IPS DF 4.7 (cell line): ENCODE measurements around the gene HORMAD2.
"Not testable (repeated sequence)": the region's sequence is repeated elsewhere in the genome, so short reads cannot be mapped to it uniquely, and the experiment has no call there.

Experiments used
- DNase-seq: peaks from one replicate; pipeline ENCODE4 v3.0.0-alpha.2; 2013; ENCODE audit warnings: low spot score; ENCODE audit errors: extremely low read depth

HORMAD2 gene

DNA sequence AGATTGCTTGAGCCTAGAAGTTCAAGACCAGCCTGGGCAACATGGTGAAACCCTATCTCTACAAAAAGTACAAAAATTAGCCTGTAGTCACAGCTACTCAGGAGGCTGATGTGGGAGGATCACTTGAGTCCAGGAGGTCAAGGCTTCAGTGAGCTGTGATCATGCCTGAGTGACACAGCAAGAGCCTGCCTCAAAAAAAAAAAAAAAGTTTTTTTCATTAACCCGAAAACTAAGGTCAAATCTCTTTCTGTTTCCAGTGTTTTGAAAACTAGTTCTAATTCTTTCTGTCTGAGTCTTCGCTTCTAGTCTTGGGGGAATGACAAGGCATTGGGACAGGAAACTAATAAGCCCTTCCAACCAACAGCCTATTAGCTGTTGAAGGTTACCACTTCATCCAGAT lies 108.6 kb downstream of the HORMAD2 start:
- DNase-seq: no peak

DNA sequence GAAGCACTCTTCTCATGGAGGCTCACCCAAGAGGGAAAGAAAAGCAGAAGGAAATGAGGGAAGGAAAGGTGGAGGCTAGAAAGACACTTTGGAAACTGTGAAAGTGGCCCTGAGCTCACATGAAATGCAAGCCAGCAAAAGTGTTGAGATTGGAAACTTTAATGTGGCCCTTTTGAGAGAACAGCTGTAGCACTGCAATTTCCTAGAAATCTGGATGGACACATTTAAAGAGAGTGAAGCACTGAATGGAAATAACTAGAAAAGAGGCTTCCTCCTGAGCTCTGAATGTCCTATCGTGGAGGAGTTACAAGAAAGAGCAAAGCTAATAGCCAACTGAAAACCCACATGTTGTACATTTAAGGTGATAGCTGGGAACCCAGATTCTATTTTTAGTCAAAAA lies 110.3 kb downstream of the HORMAD2 start:
- DNase-seq: no peak

DNA sequence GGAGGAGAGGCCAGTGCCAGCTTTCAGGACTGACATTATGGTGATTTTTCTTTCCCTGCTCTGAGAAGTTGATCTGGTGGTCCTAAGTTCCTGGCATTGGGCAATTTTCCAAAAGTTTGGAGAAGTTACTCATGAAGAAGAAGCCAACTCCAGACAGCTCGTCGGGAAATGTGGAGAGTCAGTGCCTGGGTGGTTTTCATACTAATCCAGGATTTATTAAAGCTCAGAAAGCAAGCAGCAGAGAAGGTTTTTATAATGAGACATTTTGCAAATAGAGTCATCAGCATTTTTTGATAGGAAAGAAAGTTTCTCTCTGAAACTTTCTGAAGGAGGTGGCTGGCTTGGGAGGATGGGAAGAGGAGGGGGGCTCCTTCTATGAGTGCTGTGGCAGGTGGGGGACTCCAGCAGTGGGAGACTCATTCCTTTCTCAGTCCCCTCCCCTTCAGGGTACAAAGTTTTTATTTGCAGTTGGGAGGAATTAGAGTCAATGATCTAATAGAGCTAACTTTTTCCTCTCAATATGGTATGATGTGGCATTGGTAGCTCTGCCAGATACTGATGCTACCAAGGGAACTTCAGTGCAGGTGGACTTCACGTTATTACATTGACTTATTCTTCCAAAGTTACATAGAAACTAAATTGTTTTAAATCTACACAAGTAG lies 110.9 kb downstream of the HORMAD2 start:
- no peak for DNase-seq

DNA sequence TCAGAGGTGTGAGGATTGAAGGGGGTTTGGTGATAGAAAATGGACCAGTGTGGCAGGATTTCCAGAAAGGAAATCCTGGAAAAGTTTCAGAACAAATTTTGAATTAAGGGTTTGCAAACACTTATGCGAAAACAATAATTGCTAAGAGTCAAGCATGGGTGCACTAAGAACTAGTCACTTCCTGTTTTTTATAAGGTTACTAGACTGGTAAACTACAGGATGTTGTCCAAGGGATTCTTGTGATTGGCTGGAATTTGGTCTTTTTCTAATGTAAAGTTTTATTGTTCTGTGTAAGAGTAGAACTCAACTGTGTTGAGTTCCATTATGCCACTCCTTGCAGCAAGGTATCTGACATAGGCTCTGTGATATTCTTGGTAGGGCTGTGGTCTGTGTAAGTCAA lies 112.2 kb downstream of the HORMAD2 start:
- DNase-seq: no peak

DNA sequence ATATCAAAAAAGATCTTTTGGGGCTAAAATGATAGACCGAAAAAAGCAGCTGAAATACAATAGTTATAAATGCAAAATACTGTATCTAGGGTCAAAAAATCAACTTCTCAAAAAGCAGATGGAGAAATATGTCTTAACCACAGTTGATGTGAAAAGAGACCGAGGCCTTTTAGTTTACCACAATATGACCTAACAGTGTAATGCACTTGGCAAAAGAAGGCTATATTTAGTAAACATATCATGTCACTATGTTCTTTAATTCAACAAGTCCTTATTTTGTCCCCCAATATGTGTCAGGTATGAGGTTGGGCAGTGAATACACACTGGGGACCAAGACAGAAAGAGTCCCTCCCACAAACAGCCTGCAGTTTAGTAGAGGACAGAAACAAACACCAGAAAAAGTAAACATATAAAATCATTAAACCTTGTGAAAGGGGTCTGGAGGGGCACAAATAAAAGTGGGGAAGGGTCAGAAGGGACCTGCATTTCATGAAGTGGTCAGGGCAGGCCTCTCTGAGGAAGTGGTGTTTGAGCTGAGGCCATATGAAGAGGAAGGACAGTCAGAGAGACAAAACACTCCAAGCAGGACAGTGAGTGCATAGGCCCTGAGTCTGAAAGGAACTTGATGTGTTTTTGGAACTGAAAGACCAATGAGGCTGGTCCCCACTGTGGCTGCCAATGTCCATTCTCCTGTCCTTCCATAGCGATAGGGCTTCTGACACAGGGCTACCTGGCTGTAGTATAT lies 112.9 kb downstream of the HORMAD2 start:
- DNase-seq: no peak

DNA sequence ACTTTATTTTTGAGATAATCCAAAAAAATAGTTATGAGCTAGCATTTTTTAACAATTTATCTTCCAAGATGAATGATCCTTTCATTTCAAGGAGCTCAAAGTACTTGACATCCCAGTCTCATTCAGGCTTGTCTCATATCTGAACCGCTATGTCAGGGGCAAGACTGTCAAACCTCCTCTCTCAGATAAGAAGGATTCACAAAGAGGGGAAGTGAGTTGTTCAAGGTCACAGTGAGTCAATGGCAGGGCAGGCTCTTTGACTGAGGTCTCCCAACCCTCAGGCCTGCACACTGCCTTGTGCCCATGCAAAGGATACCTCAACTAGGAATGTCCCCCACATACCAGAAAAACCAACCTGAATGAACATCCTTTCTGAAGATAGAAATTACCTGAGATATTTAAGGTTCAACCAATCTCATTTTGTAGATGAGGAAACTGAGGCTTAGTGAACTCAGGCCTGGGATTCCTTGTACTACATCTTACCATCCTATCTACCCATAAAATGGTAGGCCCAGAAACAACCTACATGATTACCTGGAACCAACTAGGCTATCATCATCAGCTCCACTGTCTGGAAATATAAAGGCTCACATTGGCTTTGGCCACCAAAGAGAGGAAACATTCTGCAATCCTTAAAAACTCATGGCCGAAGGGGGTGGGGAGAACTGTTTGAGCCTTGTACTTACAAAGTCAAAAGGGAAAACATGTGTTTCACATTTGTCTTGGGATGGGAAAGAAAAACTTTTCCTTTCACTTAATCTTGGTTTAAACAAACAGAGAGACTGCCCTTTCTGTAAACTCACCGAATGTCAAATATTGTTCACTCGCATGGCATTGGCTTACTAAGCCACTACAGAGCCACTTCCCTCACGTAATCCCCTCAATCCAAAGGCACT lies 115.2 kb downstream of the HORMAD2 start:
- DNase-seq: no peak

DNA sequence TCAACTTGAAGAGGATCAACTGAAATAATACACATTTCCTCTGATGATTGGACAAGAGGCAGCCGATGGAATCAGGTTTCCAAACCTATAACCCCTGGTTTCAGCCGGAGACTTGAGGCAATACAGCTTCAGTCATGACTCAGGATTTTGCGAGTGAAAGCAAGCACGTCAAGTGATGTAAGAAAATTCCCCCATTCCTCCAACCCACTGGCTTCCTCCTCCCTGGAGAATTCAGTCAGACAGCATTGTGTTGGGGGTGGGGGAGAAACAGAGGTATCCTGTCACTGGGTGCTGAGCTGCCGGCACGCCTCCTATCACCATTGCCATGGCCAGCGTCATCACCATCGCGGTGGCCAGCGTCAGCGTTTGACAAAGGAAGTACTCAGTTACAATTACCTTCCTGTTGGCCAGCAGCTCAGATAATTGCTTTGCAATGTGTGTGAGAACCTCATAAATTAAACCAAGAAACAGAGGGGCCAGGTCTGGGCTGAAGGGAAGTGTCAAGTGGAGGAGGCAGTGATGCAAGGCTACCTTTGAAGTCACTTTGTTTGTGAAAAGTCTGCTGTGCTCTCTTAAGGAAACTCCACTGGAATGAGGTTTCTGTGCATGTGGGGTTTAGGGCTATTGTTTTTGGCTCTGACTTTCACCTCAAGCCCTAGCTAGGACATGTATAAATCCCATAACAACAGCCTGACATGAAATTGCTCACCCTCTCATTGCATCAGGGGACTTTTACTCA lies 116.0 kb downstream of the HORMAD2 start:
- DNase-seq: peak; percentile 64

DNA sequence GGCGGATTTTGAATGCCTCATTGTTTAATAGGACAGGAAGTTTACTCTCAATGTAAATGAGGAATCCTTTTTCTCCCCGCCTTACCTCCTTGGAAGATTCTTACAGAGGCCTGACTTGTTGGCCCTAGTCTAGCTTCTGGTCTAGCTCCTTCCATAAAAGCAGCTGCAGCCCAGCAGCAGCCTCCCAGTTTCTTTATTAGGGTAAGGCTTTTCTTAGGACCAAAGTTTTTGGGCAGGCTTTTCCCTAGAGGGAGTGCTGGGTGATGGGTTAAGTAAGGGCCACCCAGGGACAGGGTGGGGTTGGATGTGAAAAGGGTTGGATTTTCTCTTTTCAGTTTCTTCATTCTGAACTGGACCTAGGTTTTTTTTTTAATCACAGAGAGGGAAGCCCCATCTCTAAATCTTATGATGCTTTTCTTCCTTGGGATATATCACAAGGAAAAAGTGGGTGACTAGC lies 116.6 kb downstream of the HORMAD2 start:
- no peak for DNase-seq

DNA sequence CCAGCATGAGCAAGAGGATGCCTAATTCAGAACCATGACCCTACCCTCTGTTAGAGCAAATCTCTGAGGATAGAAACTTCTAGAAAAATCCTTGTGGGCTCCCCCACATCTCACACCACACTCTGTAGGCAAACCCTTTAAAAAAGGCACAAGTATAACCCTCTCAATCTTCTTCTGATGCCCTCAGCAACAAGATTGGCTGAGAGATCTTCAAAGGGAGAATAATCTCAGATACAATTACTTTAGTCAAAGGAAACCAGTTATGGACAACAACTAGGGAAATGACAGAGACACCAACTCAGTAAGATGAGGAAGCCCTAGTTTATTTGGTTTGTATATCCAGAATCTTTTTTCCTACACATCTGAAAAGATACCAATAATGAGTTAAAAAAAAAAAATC lies 117.1 kb downstream of the HORMAD2 start:
- DNase-seq: no peak

DNA sequence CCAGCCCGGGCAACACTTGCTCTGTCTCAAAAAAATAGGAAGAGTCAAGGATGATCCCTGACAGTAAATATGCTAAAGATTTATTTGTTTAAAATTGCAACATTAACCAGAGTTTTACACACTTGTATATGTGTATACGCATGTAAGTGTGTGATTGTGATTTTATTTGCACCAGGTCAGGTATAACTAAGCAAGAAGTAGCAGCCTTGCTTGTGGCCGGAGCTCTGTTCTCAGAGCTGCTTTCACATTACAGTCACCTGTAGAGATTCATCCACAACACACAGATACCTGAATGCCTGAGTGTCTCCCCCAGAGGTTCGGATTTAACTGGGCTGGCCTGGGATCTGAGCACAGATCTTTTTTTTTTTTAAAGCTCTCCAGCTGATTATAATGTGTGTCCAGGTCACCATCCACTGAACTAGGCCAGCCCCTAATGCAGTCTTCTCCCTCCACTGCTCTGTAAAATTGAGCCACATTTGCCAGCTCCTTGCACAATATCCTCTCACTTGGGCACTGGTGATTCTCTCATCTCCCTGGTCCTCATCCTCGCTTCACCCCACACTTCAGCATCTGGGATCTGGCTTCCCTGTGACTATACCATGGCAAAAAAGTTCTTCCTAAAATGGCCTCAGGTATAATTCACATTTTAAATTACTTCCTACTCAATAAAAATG lies 118.0 kb downstream of the HORMAD2 start:
- no peak for DNase-seq

DNA sequence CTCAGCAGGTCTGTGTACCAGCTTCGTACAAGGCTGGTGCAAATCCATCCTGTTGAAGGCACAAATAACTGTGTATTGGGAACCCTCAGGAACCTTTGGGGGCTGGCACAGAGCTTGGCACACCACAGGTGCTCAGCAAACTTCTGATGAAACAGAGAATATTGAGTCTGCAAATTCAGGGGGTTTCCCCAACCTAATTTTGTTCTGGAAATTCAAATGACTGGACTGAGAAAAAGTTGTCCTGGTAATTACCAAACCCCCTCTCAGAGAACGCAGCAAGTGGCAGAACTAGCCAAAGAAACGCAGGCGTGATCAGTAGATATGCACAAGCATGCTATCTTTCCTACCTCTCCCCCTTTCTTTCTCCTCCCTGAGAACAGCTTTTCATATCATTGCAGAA lies 118.7 kb downstream of the HORMAD2 start:
- DNase-seq: no peak

DNA sequence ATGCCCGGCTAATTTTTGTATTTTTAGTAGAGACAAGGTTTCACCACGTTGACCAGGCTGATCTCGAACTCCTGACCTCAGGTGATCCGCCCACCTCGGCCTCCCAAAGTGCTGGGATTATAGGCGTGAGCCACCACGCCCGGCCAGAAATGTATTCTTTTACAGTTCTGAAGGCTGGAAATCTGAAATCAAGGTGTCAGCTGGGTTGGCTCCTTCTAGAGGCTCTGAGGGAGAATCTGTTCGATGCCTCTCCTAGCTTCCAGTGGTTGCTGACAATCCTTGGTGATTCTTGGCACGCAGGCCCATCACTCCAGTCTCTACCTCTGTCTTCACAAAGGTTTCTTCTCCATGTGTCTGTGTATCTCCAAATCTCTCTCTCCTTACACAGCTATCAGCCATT lies 120.6 kb downstream of the HORMAD2 start:
- not testable (repeated sequence) for DNase-seq

DNA sequence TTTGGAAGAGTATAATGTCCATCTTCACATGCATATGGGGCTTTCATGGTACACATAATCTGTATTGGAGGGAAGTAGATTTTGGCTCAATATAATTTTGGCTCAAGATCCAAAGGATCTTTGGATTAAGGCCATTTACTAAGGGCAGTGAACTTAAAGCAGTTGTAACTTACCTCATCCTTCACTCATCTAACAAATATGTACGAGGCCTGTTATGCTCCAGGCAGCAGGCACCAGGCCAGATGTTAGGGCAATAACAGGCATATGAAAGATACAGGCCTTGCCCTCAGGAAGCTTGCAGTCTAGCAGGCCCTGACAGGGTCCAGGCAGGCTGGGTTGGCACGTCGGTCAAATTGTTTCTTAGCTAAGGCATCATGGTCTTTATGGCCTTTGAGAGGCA lies 121.7 kb downstream of the HORMAD2 start:
- DNase-seq: no peak

DNA sequence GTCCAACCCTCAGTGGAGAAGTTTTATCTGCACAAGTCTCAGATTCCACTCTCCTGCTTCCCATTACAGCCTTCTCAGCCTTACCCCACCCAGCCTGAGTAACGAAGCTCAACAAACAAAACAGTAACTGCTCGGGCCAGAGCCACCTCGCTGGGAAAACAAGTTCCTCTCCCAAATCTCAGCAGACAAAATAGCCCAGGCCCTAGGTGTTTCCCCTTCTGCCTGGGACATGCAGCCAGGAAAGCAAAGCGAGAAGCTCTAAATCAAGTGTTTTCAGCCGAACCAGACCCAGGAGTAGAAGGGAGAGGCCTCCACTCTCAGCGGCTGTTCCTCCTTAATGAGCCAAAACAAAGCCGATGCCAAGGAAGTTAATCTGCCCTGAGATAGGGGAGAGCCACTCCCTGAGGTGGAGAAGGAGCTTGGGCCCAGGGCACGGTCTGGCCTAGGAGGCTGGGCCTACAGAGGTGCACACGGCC lies 122.3 kb downstream of the HORMAD2 start:
- DNase-seq: no peak

DNA sequence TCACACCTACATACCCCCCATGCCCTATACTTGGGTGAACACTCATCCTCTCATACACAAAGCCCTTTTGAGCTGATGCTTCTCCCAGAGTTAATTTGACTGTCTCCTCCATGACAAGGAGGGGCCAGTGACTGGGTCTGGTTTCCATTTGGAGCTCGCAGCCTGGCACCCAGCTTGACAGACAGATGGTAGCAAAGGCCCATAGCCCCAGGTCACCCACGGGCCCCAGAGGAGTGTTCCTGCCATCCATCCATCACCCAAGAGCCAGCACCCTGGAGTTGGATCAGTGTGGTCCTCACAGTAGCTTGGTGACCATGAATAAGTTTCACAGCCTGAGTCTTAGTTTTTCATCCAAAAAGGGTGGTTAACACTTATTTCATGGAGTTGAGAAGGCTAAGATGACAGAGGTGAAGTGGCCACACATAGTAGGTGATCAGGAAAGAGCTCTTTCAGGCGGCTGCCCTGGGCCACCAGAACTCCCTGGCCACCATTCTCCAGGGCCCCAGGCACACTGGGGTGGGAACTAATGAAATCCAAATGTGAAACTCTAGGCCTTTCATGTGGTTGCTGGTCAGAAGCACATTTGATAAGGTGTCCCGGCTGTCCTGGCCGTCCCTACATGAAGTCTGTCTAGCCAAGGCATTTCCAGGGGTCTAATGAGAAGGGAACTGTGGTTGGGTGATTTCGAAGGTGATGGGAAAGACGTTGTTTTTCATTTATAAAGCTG lies 123.9 kb downstream of the HORMAD2 start:
- no peak for DNase-seq

DNA sequence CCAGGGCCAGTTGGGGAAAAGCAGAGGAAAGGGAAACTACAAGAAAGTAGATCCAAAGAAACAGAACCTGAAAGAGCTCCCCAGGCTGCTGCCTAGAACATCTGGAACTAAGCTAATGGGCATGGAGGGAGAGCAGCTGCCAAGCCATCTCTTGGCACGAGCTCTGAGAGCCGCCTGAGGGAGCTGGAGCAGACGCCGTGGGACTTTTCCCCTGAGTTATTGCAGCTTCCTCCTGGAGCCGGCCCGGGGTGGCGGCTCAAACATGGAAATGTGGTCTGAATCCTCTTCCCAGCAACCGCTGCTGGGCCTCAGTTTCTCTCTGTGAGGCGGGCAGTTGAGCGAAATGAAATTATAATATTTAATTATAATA lies 124.5 kb downstream of the HORMAD2 start:
- DNase-seq: no peak

DNA sequence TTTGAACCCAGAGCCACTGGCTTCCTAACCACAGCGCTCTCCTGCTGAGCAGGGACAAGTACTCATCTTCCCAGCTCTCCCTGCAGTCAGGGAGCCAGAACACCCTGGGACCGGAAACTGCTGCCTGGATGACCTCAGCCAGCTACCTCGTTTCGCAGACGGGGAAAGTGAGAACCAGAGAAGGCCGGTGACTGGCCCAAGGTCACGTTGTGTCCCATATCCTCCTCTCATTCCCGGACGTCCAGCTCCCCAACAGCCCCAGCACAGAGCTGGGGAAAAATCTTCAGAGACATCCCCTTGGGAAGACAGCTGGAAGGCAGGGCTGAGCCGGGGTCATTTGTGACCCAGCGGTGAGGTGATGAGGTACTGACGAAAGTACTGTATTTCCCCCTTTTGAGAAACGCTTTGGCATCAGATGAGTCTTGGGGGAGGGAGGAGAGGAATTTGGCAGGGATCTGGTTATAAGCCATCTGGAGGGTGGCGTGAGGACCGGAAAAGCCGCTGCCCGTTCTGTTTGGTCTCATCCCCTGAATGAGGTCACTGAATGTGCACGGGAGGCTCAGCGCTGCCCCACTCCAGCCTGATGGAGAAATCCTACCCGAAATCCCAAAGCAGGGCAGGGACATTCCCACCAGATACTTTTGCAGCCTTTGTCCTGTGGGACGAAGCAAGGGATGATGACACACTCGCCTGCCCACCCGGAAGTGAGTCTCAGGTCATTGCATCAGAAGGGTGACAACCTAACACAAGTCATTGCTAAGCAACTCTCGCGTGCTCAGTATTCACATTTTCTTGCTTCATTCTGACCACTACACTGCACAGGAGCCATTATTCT lies 125.2 kb downstream of the HORMAD2 start:
- no peak for DNase-seq

DNA sequence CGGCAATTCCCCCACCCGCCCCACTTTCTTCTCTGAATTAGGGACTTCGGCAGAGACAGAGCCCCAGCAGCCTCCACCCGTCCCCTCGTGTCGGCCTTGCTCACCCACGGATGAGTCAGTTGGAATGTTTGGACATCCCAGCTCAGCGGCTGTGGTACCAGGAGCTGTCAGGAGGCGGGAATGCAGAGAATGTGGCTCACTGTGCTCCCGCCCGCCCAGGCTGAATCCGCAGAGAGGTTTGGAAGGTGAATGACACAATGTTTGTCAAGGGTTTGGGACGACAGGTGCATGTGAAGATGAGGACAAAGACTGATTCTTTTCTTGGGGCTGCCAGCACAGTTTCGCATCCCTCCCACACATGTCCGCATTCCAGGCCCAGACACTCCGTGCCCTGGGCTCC lies 126.7 kb downstream of the HORMAD2 start:
- no peak for DNase-seq
